SK-N-SH (cell line): ENCODE measurements around the gene PPA1. TPM values are rescaled to one million over a fixed set of nuclear protein-coding genes. Genes with fewer than 3 reads are reported as not detected.

Experiments used
- CTCF ChIA-PET: fragments of 300-600, 350-600 bp; formaldehyde crosslinking; extraction: SDS; loops from one replicate; lab custom pipeline; 2021; lab: Yijun Ruan, JAX
- POLR2A ChIA-PET: fragments of 350-600 bp; sonication (Branson Sonifier 250); formaldehyde crosslinking; extraction: SDS; loops from one replicate; lab custom pipeline; 2020; ENCODE audit warnings: antibody characterized with exemption, inconsistent platforms; lab: Yijun Ruan, JAX
- DNase-seq: peaks from one replicate; pipeline ENCODE4 v3.0.0; 2012
- H2AFZ ChIP-seq: fragments of 200-600 bp; sonication (generic); 2 replicates; pipeline ENCODE4 v1.8.1; 2016; ENCODE audit warnings: antibody characterized with exemption, mild to moderate bottlenecking, low read depth
- H3F3A ChIP-seq: fragments of 200-600 bp; sonication (generic); replicated peaks from 2 replicates; pipeline ENCODE3; 2016; ENCODE audit warnings: antibody characterized with exemption, mild to moderate bottlenecking; ENCODE audit not compliant: insufficient read depth
- H3K27ac ChIP-seq, 2 experiments: fragments of 200-500 bp in 1 of 2; fragments of 200-600 bp in 1 of 2; sonication (Bioruptor generic) in 1 of 2; sonication (generic), shearing (Covaris generic) in 1 of 2; 2 replicates each; pipeline versions ENCODE4 v1.5.1 to v1.6.1; 2014 to 2016; ENCODE audit warnings: low read depth in 2 of 2, inconsistent platforms in 1 of 2, low read length in 1 of 2, mild to moderate bottlenecking in 1 of 2, mixed read lengths in 1 of 2
- H3K27me3 ChIP-seq: fragments of 200-600 bp; sonication (generic), shearing (Covaris generic); 2 replicates; pipeline ENCODE4 v1.6.1; 2016; ENCODE audit warnings: mixed run types; ENCODE audit not compliant: insufficient read depth
- H3K36me3 ChIP-seq, 2 experiments: fragments of 200-500 bp in 1 of 2; fragments of 200-600 bp in 1 of 2; sonication (Bioruptor generic) in 1 of 2; sonication (generic) in 1 of 2; replicated peaks in 1 of 2; 2 replicates each; pipeline versions ENCODE3 to v1.5.1; 2014 to 2016; ENCODE audit warnings: low read length in 1 of 2, mild to moderate bottlenecking in 1 of 2; ENCODE audit not compliant: insufficient read depth in 2 of 2, control insufficient read depth in 1 of 2
- H3K4me1 ChIP-seq, 2 experiments: fragments of 200-500 bp in 1 of 2; fragments of 200-600 bp in 1 of 2; sonication (Bioruptor generic) in 1 of 2; sonication (generic), shearing (Covaris generic) in 1 of 2; 2 replicates each; pipeline versions ENCODE4 v1.5.1 to v1.6.1; 2014 to 2016; ENCODE audit warnings: low read depth in 1 of 2, low read length in 1 of 2, mixed run types in 1 of 2; ENCODE audit not compliant: insufficient read depth in 2 of 2, control insufficient read depth in 1 of 2
- H3K4me2 ChIP-seq: fragments of 200-600 bp; sonication (generic), shearing (Covaris generic); 2 replicates; pipeline ENCODE4 v1.6.1; 2017; ENCODE audit warnings: mixed run types
- H3K4me3 ChIP-seq, 2 experiments: fragments of 200-500 bp in 1 of 2; fragments of 200-600 bp in 1 of 2; sonication (Bioruptor generic) in 1 of 2; sonication (generic), shearing (Covaris generic) in 1 of 2; 2 replicates each; pipeline versions ENCODE4 v1.5.1 to v1.8.1; 2014 to 2016; ENCODE audit warnings: low read depth in 2 of 2, inconsistent platforms in 1 of 2, low read length in 1 of 2, mild to moderate bottlenecking in 1 of 2, mixed read lengths in 1 of 2, moderate library complexity in 1 of 2
- H3K79me2 ChIP-seq: fragments of 200-600 bp; sonication (generic); 2 replicates; pipeline ENCODE4 v1.8.1; 2017; ENCODE audit warnings: mild to moderate bottlenecking; ENCODE audit not compliant: insufficient read depth
- H3K9ac ChIP-seq: fragments of 200-600 bp; sonication (generic); 2 replicates; pipeline ENCODE4 v1.6.1; 2017; ENCODE audit warnings: mixed run types
- H3K9me2 ChIP-seq: fragments of 200-600 bp; sonication (generic); 2 replicates; pipeline ENCODE4 v1.6.1; 2017; ENCODE audit warnings: mixed run types
- H3K9me3 ChIP-seq: fragments of 200-600 bp; sonication (generic); 2 replicates; pipeline ENCODE4 v1.6.1; 2017; ENCODE audit warnings: mixed run types, mild to moderate bottlenecking, moderate library complexity
- H4K20me1 ChIP-seq: fragments of 200-600 bp; sonication (generic); 2 replicates; pipeline ENCODE4 v1.6.1; 2017; ENCODE audit warnings: mild to moderate bottlenecking, mixed run types; ENCODE audit not compliant: insufficient read depth
- ELF1 ChIP-seq: IDR thresholded peaks from 2 replicates; pipeline ENCODE4 v1.4.0; 2012
- GATA2 ChIP-seq: sonication (generic); formaldehyde crosslinking; IDR thresholded peaks from 2 replicates; pipeline ENCODE4 v1.5.0; 2020; ENCODE audit warnings: mild to moderate bottlenecking, missing genetic modification reagents
- MXI1 ChIP-seq: IDR thresholded peaks from 2 replicates; pipeline ENCODE4 v1.6.1; 2012; ENCODE audit warnings: mild to moderate bottlenecking, low read depth, low read length, improper control_type of control experiment
- RCOR1 ChIP-seq: fragments of 150-350 bp; IDR thresholded peaks from 2 replicates; pipeline ENCODE4 v1.6.1; 2017; ENCODE audit warnings: antibody characterized with exemption, low read length
- RFX5 ChIP-seq: IDR thresholded peaks from 2 replicates; pipeline ENCODE4 v1.6.1; 2012; ENCODE audit warnings: mild to moderate bottlenecking, improper control_type of control experiment, low read length
- SMC3 ChIP-seq: IDR thresholded peaks from 2 replicates; pipeline ENCODE4 v1.6.1; 2012; ENCODE audit warnings: low read depth, low read length, improper control_type of control experiment
- TCF12 ChIP-seq: IDR thresholded peaks from 2 replicates; pipeline ENCODE4 v1.4.0; 2012
- TEAD4 ChIP-seq: IDR thresholded peaks from 2 replicates; pipeline ENCODE4 v1.4.0; 2012; ENCODE audit warnings: mild to moderate bottlenecking, borderline replicate concordance; ENCODE audit not compliant: insufficient read depth
- ZBTB33 ChIP-seq: IDR thresholded peaks from 2 replicates; pipeline ENCODE4 v1.4.0; 2012; ENCODE audit warnings: low read depth, borderline replicate concordance
- WGBS: methylation state at CpG from one replicate; pipeline ENCODE4 v1.1.6; 2017; ENCODE audit warnings: low lambda C conversion rate; 5-methylcytosine and 5-hydroxymethylcytosine counted together
- polyA plus RNA-seq, 3 experiments: library from polyadenylated mRNA; depleted of rRNA; stranded (reverse); fragments of >200 nt; gene quantifications; 2 replicates each; pipeline ENCODE4 v1.2.3, GENCODE V29; 2012
- TF ChIP-seq, protein P1 (sequence below): fragments of 150-350 bp; IDR thresholded peaks from 2 replicates; pipeline ENCODE4 v1.6.1; 2016; ENCODE audit warnings: mild to moderate bottlenecking, low read depth, low read length
- TF ChIP-seq, protein P2 (sequence below): IDR thresholded peaks from 2 replicates; pipeline ENCODE4 v1.4.0; 2012; ENCODE audit warnings: low read depth, borderline replicate concordance
- TF ChIP-seq, protein P3 (sequence below): IDR thresholded peaks from 2 replicates; pipeline ENCODE4 v1.4.0; 2012; ENCODE audit warnings: low read depth
- TF ChIP-seq, protein P4 (sequence below): IDR thresholded peaks from 2 replicates; pipeline ENCODE4 v1.6.1; 2012; ENCODE audit warnings: mild to moderate bottlenecking, low read depth, low read length, moderate library complexity
- TF ChIP-seq, protein P5 (sequence below): fragments of 150-350 bp; IDR thresholded peaks from 2 replicates; pipeline ENCODE4 v1.6.1; 2017; ENCODE audit warnings: antibody characterized with exemption, low read length, low read depth, borderline replicate concordance

Gene PPA1
- polyA plus RNA-seq, 1 of the 3 experiments (the other 2 are of a cell fraction) = 125 TPM

DNA sequence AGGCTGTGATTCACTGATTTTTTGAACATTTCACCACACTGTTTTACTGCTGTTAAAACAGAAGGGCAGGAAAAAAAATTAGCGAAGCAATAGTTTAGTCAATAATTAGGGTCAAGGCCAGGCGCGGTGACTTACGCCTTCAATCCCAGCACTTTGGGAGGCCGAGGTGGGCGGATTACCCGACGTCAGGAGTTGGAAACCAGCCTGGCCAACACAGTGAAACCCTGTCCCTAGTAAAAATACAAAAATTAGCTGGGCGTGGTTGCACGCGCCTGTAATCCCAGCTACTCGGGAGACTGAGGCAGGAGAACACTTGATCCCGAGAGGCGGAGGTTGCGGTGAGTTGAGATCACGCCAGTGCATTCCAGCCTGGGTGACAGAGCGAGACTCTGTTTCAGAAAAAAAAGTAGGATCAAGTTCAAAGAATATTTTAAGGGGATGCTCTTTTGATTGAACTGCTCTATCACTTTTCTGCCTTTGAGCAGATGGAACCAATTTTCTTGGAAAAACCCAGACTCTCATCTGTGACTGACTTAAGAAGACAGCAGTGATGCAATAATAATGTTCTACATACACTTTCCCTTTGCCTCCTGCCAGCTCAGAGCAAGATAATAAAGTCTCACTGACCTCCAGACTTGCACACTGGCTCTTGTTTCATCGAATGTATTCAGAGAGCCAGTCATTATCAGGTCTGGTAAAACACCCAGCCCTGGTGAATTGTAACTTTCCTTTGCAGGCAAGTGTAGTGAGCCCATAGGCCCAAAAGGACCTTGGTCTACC is 1.6 kb upstream of the PPA1 start:
- Histone ChIP-seq H3K9ac (no peak overlapping the region), H3K9me2 (no peaks in the 10 kb centered on the region), H3K36me3 (no peaks in the 10 kb centered on the region), H2AFZ (0 out of 2 replicates have a peak overlapping the region, but pooled peaks have one; percentile 2), H4K20me1 (peaks cover 10% of the 10 kb centered on the region; the same call in 1 of the 2 replicates), H3K4me2 (no peak overlapping the region), H3K4me3 (no peak overlapping the region), H3K27me3 (no peaks in the 10 kb centered on the region), H3K9me3 (no peaks in the 10 kb centered on the region), H3K79me2 (peaks cover 29% of the 10 kb centered on the region), H3F3A (peaks cover 9% of the 10 kb centered on the region), H3K4me1 (peaks cover 0 to 6% of the 10 kb centered on the region in 2 experiments; a peak in 3 of 4 replicates), H3K27ac (peak overlapping the region in 1 of 2 experiments; percentile 32; a peak in 2 of 4 replicates)
- POLR2A ChIA-PET = no interaction called here
- 89% methylated on average over 18 of the region's 18 CpGs for WGBS
- no peak for DNase-seq
- CTCF ChIA-PET = interaction anchor here (0.6 to 1.0 kb wide), 2 partner anchors 129 to 130 kb away, joined by 3 read pairs; no protein-coding TSS in a partner anchor
- peak; percentile 32; the same call in 1 of the 2 replicates for TF ChIP-seq TCF12
- TF ChIP-seq, protein P1, sequence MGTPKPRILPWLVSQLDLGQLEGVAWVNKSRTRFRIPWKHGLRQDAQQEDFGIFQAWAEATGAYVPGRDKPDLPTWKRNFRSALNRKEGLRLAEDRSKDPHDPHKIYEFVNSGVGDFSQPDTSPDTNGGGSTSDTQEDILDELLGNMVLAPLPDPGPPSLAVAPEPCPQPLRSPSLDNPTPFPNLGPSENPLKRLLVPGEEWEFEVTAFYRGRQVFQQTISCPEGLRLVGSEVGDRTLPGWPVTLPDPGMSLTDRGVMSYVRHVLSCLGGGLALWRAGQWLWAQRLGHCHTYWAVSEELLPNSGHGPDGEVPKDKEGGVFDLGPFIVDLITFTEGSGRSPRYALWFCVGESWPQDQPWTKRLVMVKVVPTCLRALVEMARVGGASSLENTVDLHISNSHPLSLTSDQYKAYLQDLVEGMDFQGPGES = no peak

DNA sequence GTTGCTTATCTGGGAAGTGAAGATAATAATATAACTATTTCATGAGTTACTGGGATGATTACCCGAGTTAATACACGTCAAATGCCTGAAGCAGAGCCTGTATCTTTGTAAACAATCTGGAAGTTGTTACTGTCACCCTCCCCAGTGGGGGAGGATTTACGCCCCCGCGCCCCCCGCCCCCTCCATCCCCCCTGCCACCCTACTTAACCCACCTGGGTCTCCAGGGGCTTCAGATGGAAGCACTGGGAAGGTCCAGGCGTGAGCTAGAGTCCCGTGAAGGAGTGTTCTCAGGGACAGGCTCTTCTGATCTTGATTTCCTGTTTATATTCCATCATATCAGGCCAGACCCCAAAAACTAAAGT is 691 bp upstream of the PPA1 start:
- peaks cover 0 to 6% of the 10 kb centered on the region in 2 experiments; a peak in 3 of 4 replicates for H3K4me1 ChIP-seq
- WGBS = 41% methylated on average over 8 of the region's 8 CpGs
- peaks cover 36% of the 10 kb centered on the region for H3K79me2 ChIP-seq
- CTCF ChIA-PET = interaction anchor here (1.3 to 4.5 kb wide), 3 partner anchors 12 to 171 kb away, joined by 3 to 48 read pairs (median 24); no protein-coding TSS in a partner anchor
- peak overlapping the region; percentile 99 for H3K4me2 ChIP-seq
- no peaks in the 10 kb centered on the region for H3K9me3 ChIP-seq
- H3F3A ChIP-seq = peaks cover 13% of the 10 kb centered on the region
- no peaks in the 10 kb centered on the region for H3K27me3 ChIP-seq
- DNase-seq = peak; percentile 61
- POLR2A ChIA-PET = interaction anchor here (1.1 kb wide), 1 partner anchor 130 kb away, joined by 6 read pairs; no protein-coding TSS in a partner anchor
- peak overlapping the region; percentile 41 to 51 for H3K27ac ChIP-seq
- no peaks in the 10 kb centered on the region for H3K9me2 ChIP-seq
- peak overlapping the region; percentile 61; the same call in 1 of the 2 replicates for H3K9ac ChIP-seq
- H4K20me1 ChIP-seq = peaks cover 10% of the 10 kb centered on the region; the same call in 1 of the 2 replicates
- peak overlapping the region; percentile 98 for H2AFZ ChIP-seq
- H3K4me3 ChIP-seq = peak overlapping the region; percentile 93 to 94
- H3K36me3 ChIP-seq = peaks cover 1 to 9% of the 10 kb centered on the region in 2 experiments
- TF ChIP-seq, protein P2, sequence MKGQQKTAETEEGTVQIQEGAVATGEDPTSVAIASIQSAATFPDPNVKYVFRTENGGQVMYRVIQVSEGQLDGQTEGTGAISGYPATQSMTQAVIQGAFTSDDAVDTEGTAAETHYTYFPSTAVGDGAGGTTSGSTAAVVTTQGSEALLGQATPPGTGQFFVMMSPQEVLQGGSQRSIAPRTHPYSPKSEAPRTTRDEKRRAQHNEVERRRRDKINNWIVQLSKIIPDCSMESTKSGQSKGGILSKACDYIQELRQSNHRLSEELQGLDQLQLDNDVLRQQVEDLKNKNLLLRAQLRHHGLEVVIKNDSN = no peak
- TF ChIP-seq, protein P3, sequence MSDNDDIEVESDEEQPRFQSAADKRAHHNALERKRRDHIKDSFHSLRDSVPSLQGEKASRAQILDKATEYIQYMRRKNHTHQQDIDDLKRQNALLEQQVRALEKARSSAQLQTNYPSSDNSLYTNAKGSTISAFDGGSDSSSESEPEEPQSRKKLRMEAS = no peak
- TF ChIP-seq RFX5 = no peak
- TF ChIP-seq RCOR1 = no peak
- no peak for TF ChIP-seq MXI1
- TF ChIP-seq GATA2 (CRISPR knock-in tag) = no peak
- TF ChIP-seq, protein P4, sequence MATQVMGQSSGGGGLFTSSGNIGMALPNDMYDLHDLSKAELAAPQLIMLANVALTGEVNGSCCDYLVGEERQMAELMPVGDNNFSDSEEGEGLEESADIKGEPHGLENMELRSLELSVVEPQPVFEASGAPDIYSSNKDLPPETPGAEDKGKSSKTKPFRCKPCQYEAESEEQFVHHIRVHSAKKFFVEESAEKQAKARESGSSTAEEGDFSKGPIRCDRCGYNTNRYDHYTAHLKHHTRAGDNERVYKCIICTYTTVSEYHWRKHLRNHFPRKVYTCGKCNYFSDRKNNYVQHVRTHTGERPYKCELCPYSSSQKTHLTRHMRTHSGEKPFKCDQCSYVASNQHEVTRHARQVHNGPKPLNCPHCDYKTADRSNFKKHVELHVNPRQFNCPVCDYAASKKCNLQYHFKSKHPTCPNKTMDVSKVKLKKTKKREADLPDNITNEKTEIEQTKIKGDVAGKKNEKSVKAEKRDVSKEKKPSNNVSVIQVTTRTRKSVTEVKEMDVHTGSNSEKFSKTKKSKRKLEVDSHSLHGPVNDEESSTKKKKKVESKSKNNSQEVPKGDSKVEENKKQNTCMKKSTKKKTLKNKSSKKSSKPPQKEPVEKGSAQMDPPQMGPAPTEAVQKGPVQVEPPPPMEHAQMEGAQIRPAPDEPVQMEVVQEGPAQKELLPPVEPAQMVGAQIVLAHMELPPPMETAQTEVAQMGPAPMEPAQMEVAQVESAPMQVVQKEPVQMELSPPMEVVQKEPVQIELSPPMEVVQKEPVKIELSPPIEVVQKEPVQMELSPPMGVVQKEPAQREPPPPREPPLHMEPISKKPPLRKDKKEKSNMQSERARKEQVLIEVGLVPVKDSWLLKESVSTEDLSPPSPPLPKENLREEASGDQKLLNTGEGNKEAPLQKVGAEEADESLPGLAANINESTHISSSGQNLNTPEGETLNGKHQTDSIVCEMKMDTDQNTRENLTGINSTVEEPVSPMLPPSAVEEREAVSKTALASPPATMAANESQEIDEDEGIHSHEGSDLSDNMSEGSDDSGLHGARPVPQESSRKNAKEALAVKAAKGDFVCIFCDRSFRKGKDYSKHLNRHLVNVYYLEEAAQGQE = no peak
- TF ChIP-seq, protein P5, sequence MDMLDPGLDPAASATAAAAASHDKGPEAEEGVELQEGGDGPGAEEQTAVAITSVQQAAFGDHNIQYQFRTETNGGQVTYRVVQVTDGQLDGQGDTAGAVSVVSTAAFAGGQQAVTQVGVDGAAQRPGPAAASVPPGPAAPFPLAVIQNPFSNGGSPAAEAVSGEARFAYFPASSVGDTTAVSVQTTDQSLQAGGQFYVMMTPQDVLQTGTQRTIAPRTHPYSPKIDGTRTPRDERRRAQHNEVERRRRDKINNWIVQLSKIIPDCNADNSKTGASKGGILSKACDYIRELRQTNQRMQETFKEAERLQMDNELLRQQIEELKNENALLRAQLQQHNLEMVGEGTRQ = no peak
- no peak for TF ChIP-seq ZBTB33
- TF ChIP-seq TEAD4 = no peak
- TF ChIP-seq, protein P1 = no peak
- no peak for TF ChIP-seq ELF1
- no peak for TF ChIP-seq SMC3
